Cardiac septum (tissue), 1 donor: Measurements from ENCODE around the gene LCN15. TPM values are rescaled to one million over a fixed set of nuclear protein-coding genes. Genes with fewer than 3 reads are reported as not detected.
"Not testable (repeated sequence)": the region's sequence is repeated elsewhere in the genome, so short reads cannot be mapped to it uniquely, and the experiment has no call there.

Experiments used
- DNase-seq: peaks from one replicate; pipeline ENCODE4 v3.0.0-alpha.2; 2020; ENCODE audit warnings: low spot score
- intact Hi-C: fragments of 100-400 bp; cut with DNase I; formaldehyde crosslinking; loops from one replicate; pipeline ENCODE4 v1.14.0; 2022
- total RNA-seq: library from RNA; stranded (reverse); fragmentation: NEBNext Ultra II Directional; extraction: Animal tissue kit (Norgen Biotek cat#: 25700); gene quantifications from one replicate; pipeline ENCODE4 v1.2.1, GENCODE V29; 2021
- donor health status: DM: no; HTN: no; CAD: no.

LCN15 gene
- total RNA-seq, 1 donor from 2014 or later = not detected

- intact Hi-C loops = no loop called here
- DNase-seq = no peak
Observed at GRCh38 chr9:136796238-136796774, 32.0 kb upstream of the LCN15 start, which contains the start of gene CCDC183. TSS of gene CCDC183 (plus strand) at chr9:136796338. CDS start at chr9:136796398, 60 bp downstream.

GRCh38 chr9:136795000-136795348 is 30.7 kb upstream of the LCN15 start:
- intact Hi-C loops = loop anchor here (5.0 kb wide), 1 partner anchor 52 kb away; the partner anchor contains the start of gene PHPT1
- no peak for DNase-seq

- intact Hi-C loops = loop anchor here (5.0 kb wide), 1 partner anchor 53 kb away; the partner anchor contains the start of gene PHPT1
Observed at GRCh38 chr9:136794281-136794999, 30.1 kb upstream of the LCN15 start.

GRCh38 chr9:136793086-136793946 is 29.0 kb upstream of the LCN15 start:
- intact Hi-C loops = loop anchor here (5.0 kb wide), 1 partner anchor 54 kb away; the partner anchor contains the start of gene PHPT1
- no peak for DNase-seq

More at GRCh38 chr9:136794281-136794999, 30.1 kb upstream of the LCN15 start:
- DNase-seq = no peak

GRCh38 chr9:136792321-136793085 is 28.2 kb upstream of the LCN15 start:
- no peak for DNase-seq
- intact Hi-C loops = loop anchor here (5.0 kb wide), 1 partner anchor 55 kb away; the partner anchor contains the start of gene PHPT1

- intact Hi-C loops = loop anchor here (1.0 to 5.0 kb wide), 3 partner anchors 16 to 153 kb away; partner anchors contain the start of genes C8G, FBXW5, PHPT1 and RABL6
- DNase-seq = no peak
Observed at GRCh38 chr9:136791516-136792276, 27.4 kb upstream of the LCN15 start.

- peak; percentile 100 for DNase-seq
- intact Hi-C loops = loop anchor here (1.0 to 5.0 kb wide), 3 partner anchors 16 to 154 kb away; partner anchors contain the start of genes C8G, FBXW5, PHPT1 and RABL6
Observed at GRCh38 chr9:136790640-136791515, 26.6 kb upstream of the LCN15 start, which contains the start of gene TMEM141. TSS of gene TMEM141 (plus strand) at chr9:136791344. CDS start at chr9:136791371, 27 bp downstream.

GRCh38 chr9:136789523-136789937 is 25.2 kb upstream of the LCN15 start:
- intact Hi-C loops = loop anchor here (10.0 kb wide), 1 partner anchor 275 kb away; no protein-coding TSS in a partner anchor

GRCh38 chr9:136788644-136789522 is 24.6 kb upstream of the LCN15 start:
- not testable (repeated sequence) for DNase-seq
- intact Hi-C loops = loop anchor here (10.0 kb wide), 1 partner anchor 276 kb away; no protein-coding TSS in a partner anchor

More at GRCh38 chr9:136789523-136789937, 25.2 kb upstream of the LCN15 start:
- no peak for DNase-seq

- intact Hi-C loops = loop anchor here (2.0 to 10.0 kb wide), 2 partner anchors 241 to 277 kb away; partner anchors contain the start of gene ABCA2
- no peak for DNase-seq
Observed at GRCh38 chr9:136787690-136788400, 23.5 kb upstream of the LCN15 start.

- intact Hi-C loops = loop anchor here (2.0 to 10.0 kb wide), 2 partner anchors 242 to 278 kb away; partner anchors contain the start of gene ABCA2
- not testable (repeated sequence) for DNase-seq
Observed at GRCh38 chr9:136786983-136787382, 22.7 kb upstream of the LCN15 start.

GRCh38 chr9:136786451-136786850 is 22.1 kb upstream of the LCN15 start:
- intact Hi-C loops = loop anchor here (2.0 to 10.0 kb wide), 2 partner anchors 242 to 278 kb away; partner anchors contain the start of gene ABCA2

GRCh38 chr9:136785565-136786355 is 21.4 kb upstream of the LCN15 start:
- intact Hi-C loops = loop anchor here (2.0 to 10.0 kb wide), 2 partner anchors 243 to 279 kb away; partner anchors contain the start of gene ABCA2
- DNase-seq = not testable (repeated sequence)

More at GRCh38 chr9:136786451-136786850, 22.1 kb upstream of the LCN15 start:
- DNase-seq = no peak

- DNase-seq = no peak
- intact Hi-C loops = loop anchor here (10.0 kb wide), 1 partner anchor 280 kb away; no protein-coding TSS in a partner anchor
Observed at GRCh38 chr9:136784997-136785361, 20.7 kb upstream of the LCN15 start.
